ENCODE measurements around the gene UPK3A.
"Not testable (repeated sequence)": the region's sequence is repeated elsewhere in the genome, so short reads cannot be mapped to it uniquely, and the experiment has no call there.

Gene UPK3A

GRCh38 chr22:45285263-45286058 is 712 bp downstream of the UPK3A start:
- DNase-seq, result no peak

GRCh38 chr22:45286854-45287551 is 2.3 kb downstream of the UPK3A start:
- no peak for DNase-seq

- DNase-seq, result no peak
Measured at GRCh38 chr22:45290410-45290936, 5.7 kb downstream of the UPK3A start.

GRCh38 chr22:45291061-45291930 is 6.5 kb downstream of the UPK3A start:
- DNase-seq, result no peak

- no peak for DNase-seq
Measured at GRCh38 chr22:45291931-45292290, 7.2 kb downstream of the UPK3A start.

- no peak for DNase-seq
Measured at GRCh38 chr22:45292731-45293442, 8.1 kb downstream of the UPK3A start.

- no peak for DNase-seq
Measured at GRCh38 chr22:45294030-45294429, 9.3 kb downstream of the UPK3A start.

- not testable (repeated sequence) for DNase-seq
Measured at GRCh38 chr22:45295004-45295403, 10.3 kb downstream of the UPK3A start.

GRCh38 chr22:45295492-45295891 is 10.7 kb downstream of the UPK3A start:
- DNase-seq, result no peak

- no peak for DNase-seq
Measured at GRCh38 chr22:45296628-45297297, 12.0 kb downstream of the UPK3A start.

GRCh38 chr22:45298934-45299505 is 14.3 kb downstream of the UPK3A start:
- no peak for DNase-seq

- DNase-seq, result no peak
Measured at GRCh38 chr22:45302751-45303150, 18.0 kb downstream of the UPK3A start.

GRCh38 chr22:45303181-45303580 is 18.4 kb downstream of the UPK3A start:
- no peak for DNase-seq

- DNase-seq, result no peak
Measured at GRCh38 chr22:45304971-45305370, 20.2 kb downstream of the UPK3A start.

- no peak for DNase-seq
Measured at GRCh38 chr22:45305456-45306075, 20.8 kb downstream of the UPK3A start.

- DNase-seq, result no peak
Measured at GRCh38 chr22:45306139-45306538, 21.4 kb downstream of the UPK3A start.

- DNase-seq, result no peak
Measured at GRCh38 chr22:45308391-45308956, 23.7 kb downstream of the UPK3A start.

- no peak for DNase-seq
Measured at GRCh38 chr22:45308957-45309421, 24.2 kb downstream of the UPK3A start.

GRCh38 chr22:45309422-45310227 is 24.9 kb downstream of the UPK3A start, which contains the start of gene FAM118A:
Gene FAM118A (plus strand): TSS chr22:45309934. CDS start chr22:45322380, 12,446 bp downstream.
- DNase-seq, result peak; percentile 97

All from effector CD8-positive, alpha-beta T cell (primary cell).